ENCODE data around the gene KIF7. TPM values are rescaled to one million over a fixed set of nuclear protein-coding genes. Genes with fewer than 3 reads are reported as not detected.
"Not testable (repeated sequence)": the region's sequence is repeated elsewhere in the genome, so short reads cannot be mapped to it uniquely, and the experiment has no call there.

KIF7 gene
- total RNA-seq, 1 experiment from 2014 or later, result 2.0 TPM

GRCh38 chr15:89616228-89616627 is 39.0 kb downstream of the KIF7 start:
- no peak for DNase-seq (ENCODE audit: low spot score)

- DNase-seq (ENCODE audit: low spot score), result no peak
These were observed 40.1 kb downstream of the KIF7 start for GRCh38 chr15:89615135-89615534.

GRCh38 chr15:89614164-89614563 is 41.1 kb downstream of the KIF7 start:
- no peak for DNase-seq (ENCODE audit: low spot score)

- DNase-seq (ENCODE audit: low spot score), result no peak
These were observed 42.2 kb downstream of the KIF7 start for GRCh38 chr15:89613031-89613430.

GRCh38 chr15:89611317-89611716 is 44.0 kb downstream of the KIF7 start:
- no peak for DNase-seq (ENCODE audit: low spot score)

GRCh38 chr15:89599021-89599420 is 56.2 kb downstream of the KIF7 start:
- DNase-seq (ENCODE audit: low spot score), result no peak

- no peak for DNase-seq (ENCODE audit: low spot score)
These were observed 62.2 kb downstream of the KIF7 start for GRCh38 chr15:89593018-89593417.

GRCh38 chr15:89591834-89592233 is 63.4 kb downstream of the KIF7 start:
- no peak for DNase-seq (ENCODE audit: low spot score)

- no peak for DNase-seq (ENCODE audit: low spot score)
These were observed 67.3 kb downstream of the KIF7 start for GRCh38 chr15:89587955-89588354.

- DNase-seq (ENCODE audit: low spot score), result no peak
These were observed 68.6 kb downstream of the KIF7 start for GRCh38 chr15:89586651-89587050.

GRCh38 chr15:89580747-89581146 is 74.5 kb downstream of the KIF7 start:
- DNase-seq (ENCODE audit: low spot score), result not testable (repeated sequence)

- no peak for DNase-seq (ENCODE audit: low spot score)
These were observed 77.1 kb downstream of the KIF7 start for GRCh38 chr15:89578146-89578545.

Other genes with a start within 250 kb of the KIF7 start
- gene RHCG, start 158.9 kb downstream of the KIF7 start, total RNA-seq (2014; rRNA removed; shearing (Covaris generic)), result not detected in 2 replicates
- 14.9 and 15.2 TPM in 2 replicates for gene TICRR, start 80.0 kb downstream of the KIF7 start, total RNA-seq (2014; rRNA removed; shearing (Covaris generic))
- 0.03 and 0.51 TPM in 2 replicates for gene PLIN1, start 23.9 kb upstream of the KIF7 start, total RNA-seq (2014; rRNA removed; shearing (Covaris generic))
- 5.8 and 8.8 TPM in 2 replicates for gene PEX11A, start 35.3 kb upstream of the KIF7 start, total RNA-seq (2014; rRNA removed; shearing (Covaris generic))
- gene WDR93, start 35.3 kb upstream of the KIF7 start, total RNA-seq (2014; rRNA removed; shearing (Covaris generic)), result 0.08 and 0.61 TPM in 2 replicates
- gene MESP1, start 95.8 kb upstream of the KIF7 start, total RNA-seq (2014; rRNA removed; shearing (Covaris generic)), result 0.23 and 0.71 TPM in 2 replicates
- gene MESP2, start 120.9 kb upstream of the KIF7 start, total RNA-seq (2014; rRNA removed; shearing (Covaris generic)), result 0.15 TPM in 1 of 2 replicates, not detected in the other
- 0.05 and 0.10 TPM in 2 replicates for gene ANPEP, start 159.4 kb upstream of the KIF7 start, total RNA-seq (2014; rRNA removed; shearing (Covaris generic))
- 14.8 and 36.2 TPM in 2 replicates for gene AP3S2, start 238.5 kb upstream of the KIF7 start, total RNA-seq (2014; rRNA removed; shearing (Covaris generic))